ENCODE results near the gene ANKRD34C.
A peak's percentile ranks its signal among the peaks of the same experiment; 100 is the strongest.
"Not testable (repeated sequence)": the region's sequence is repeated elsewhere in the genome, so short reads cannot be mapped to it uniquely, and the experiment has no call there.

The ANKRD34C gene

DNA sequence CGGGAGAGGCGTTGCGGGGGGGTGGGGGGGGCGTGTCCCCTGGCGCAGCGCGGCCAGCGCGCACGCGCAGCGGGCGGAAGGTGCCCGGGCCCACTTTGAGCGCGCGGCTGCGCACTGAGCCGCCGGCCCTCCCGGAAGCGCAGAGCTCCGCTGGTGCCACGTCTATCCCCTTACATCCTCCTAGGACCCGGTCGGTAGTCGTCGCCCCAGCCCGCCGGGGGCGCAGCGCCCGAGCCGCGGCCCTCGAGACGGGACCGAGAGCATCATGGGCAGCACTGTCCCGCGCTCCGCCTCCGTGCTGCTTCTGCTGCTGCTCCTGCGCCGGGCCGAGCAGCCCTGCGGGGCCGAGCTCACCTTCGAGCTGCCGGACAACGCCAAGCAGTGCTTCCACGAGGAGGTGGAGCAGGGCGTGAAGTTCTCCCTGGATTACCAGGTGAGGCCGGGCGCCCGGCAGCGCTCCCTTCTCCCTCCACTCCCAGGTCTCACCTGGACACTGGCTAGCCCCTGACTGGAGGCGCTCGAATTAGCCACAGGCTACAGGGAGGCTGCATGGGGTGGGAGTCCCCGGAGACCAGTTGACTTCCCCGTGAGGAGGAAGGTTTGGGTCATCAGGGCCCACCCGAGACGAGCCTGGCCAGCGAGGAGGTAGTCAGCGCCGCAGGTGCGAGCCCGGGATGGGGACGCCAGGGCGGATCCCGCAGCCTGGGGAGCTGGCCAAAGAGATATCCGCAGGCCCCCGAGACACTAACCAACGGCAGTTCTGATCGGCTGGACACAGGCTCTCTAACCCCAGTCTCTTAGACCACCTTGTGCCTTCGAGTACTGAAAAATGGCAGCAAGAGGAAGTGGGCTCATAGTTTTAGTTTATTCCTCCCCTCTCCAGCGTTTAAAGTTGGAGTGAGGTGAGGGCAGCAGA lies 28.7 kb downstream of the ANKRD34C start, which contains the start of gene TMED3:
Gene TMED3 (plus strand): TSS at position 128 of the 916 bp plus-strand sequence. CDS start 138 bp downstream, at position 266.
- DNase-seq (ENCODE audit: low read depth, low spot score) = peak; percentile 95

GRCh38 chr15:79311901-79312553 lies 29.5 kb downstream of the ANKRD34C start:
- DNase-seq (ENCODE audit: low read depth, low spot score) = no peak

DNA sequence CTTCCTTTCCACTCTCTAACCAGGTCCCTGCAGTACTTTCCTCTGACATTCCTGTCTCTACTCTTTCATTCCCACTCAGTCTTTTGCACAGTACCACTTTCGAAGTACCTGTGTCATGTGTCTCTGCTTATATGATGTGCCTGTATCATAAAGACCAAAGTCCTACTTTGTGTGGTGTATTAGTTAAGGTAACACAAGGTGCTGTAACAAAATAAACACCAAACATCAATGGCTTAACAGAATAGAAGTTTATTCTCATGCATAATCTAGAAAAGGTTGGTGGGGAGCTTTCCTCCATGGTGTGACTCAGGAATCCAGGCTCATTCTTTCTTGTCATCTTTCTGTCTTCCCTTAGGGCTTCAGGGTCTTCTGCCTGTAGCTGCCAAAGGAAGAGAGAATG lies 31.7 kb downstream of the ANKRD34C start:
- no peak for DNase-seq (ENCODE audit: low read depth, low spot score)

- DNase-seq (ENCODE audit: low read depth, low spot score) = no peak
Observed at GRCh38 chr15:79314811-79315210, 32.3 kb downstream of the ANKRD34C start.

DNA sequence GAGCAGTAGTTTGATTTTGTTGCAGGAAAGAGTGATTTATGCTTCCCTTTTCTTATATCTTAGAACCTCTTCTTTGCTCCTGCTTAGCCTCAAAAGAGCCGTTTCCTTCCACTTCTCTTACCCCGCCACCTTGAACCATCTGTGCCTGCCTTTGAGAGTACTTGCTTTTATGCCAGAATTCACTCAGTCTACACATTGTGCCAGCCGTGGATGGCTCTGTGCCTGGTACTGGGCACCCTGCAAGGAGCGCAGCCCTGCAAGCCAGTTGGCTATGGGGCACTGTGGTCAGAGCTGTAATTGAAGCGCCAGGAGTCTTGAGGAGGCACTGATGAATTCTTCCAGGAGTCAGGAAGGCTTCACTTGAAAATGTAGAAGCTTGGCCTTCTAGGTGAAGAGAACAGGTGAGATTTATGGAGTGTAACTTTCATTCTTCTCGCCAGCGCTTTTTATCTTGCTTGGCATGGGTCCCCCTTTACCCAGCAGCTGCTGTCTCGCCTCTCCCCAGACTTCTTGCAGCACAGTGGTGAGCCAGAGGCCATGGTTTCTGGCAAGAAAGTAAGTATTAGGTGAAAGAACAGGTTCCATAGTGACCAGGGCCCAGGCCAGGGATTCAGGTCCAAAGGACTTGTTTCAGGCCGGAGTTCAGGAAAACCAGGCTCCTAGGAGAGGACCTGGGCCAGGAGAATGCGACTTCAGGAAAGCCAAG lies 33.3 kb downstream of the ANKRD34C start:
- DNase-seq (ENCODE audit: low read depth, low spot score) = no peak

DNA sequence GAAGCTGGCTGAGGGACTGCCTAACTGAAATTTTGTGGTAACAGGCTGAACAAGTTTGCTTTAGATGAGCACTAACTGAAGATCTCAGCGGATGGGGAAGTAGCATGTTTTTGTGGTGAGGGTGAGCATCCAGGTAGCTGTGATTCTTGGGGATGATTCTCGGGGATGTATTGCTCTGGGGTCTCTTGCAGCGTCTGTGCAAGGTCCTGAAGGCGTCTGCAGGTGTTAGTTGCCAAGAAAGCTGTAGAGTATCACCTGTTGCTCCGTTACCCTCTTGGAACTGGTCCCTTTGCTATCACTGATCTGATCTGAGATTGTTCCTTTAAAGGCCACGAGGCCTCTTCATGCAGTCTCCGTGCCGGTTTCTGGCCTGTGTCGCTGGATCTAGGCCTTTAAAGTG lies 34.3 kb downstream of the ANKRD34C start:
- no peak for DNase-seq (ENCODE audit: low read depth, low spot score)

- DNase-seq (ENCODE audit: low read depth, low spot score) = not testable (repeated sequence)
Observed at GRCh38 chr15:79319973-79320372, 37.5 kb downstream of the ANKRD34C start.

GRCh38 chr15:79321876-79322275 lies 39.4 kb downstream of the ANKRD34C start:
- no peak for DNase-seq (ENCODE audit: low read depth, low spot score)

GRCh38 chr15:79322306-79322705 lies 39.8 kb downstream of the ANKRD34C start:
- DNase-seq (ENCODE audit: low read depth, low spot score) = no peak

DNA sequence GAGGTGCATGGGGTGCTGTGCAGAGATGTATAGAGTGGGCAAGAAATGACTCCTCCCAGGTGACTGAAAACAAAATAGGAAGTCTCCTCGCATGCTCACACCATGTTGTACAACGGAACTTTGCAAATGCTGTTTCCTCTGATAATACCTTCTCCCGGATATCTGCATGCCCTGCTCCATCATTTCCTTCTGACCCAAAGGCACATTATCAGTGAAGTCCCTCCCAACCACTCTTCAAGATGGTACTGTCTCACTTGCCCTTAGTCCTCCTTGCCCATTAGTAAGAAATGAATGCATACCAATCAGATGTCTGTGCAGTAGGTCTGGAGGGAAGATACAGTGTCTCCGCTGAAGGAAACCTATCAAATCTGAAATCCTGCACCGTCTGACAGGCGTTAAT lies 40.4 kb downstream of the ANKRD34C start:
- DNase-seq (ENCODE audit: low read depth, low spot score) = no peak

GRCh38 chr15:79329171-79329611 lies 46.7 kb downstream of the ANKRD34C start:
- DNase-seq (ENCODE audit: low read depth, low spot score) = peak; percentile 65
